Midbrain (tissue), 1 donor: ENCODE measurements around the gene FSTL5.
"Not testable (repeated sequence)": the region's sequence is repeated elsewhere in the genome, so short reads cannot be mapped to it uniquely, and the experiment has no call there.

Experiments used
- DNase-seq: peaks from one replicate; lab custom pipeline; 2025; lab: John Stamatoyannopoulos, UW

FSTL5 gene

DNA sequence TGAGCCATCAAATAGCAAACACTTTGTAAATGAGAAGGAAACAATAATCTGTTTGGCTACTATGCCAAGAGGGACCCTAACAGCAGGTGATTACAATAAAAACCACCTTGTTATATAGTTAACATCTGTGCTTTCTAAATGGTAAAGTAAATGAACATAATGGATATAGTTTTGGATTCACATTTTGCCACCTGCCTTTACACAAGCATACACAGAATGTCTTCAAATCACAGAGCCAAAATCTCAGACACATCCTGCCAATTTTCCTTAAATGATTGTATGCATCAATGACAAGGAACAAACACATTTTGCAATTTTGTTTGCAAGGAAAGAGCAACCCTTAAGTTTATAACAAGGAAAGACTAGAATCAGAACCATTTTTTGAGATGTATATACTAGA is 334.2 kb downstream of the FSTL5 start:
- no peak for DNase-seq

GRCh38 chr4:161828061-161828460 is 335.7 kb downstream of the FSTL5 start:
- DNase-seq = no peak

DNA sequence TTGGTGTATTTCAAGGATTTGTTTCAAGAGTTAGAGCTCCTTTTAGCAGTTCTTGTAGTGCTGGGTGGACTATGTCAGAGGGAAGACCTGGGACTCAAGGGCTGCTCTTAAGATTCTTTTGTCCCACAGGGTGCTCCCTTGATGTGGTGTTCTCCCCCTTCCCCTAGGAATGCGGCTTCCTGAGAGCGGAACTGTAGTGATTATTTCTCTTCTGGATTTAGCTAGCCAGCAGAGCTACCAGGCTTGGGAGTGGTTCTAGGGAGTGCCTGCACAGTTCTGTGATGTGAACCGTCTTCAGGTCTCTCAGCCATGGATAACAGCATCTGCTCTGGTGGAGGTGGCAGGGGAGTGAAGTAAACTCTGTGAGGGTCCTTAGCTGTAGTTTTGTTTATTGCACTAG is 336.8 kb downstream of the FSTL5 start:
- no peak for DNase-seq

DNA sequence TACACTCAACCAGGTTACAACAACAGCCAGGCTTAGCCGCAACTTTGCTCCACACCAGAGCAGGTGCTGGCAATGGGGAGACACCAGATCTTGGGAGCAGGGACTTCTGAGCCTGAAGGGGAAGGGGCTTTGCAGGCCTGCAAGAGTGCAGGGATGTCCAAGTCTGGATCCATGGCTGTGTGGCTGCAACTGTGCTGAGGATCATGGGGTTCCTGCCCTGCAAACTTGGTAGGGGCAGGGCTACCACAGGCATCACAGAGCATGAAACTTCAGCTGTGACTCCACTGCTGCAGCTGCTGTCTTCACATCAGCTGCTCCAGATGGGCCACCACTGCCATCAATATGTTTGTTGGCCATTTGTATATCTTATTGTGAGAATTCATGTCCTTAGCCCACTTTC is 340.4 kb downstream of the FSTL5 start:
- no peak for DNase-seq

DNA sequence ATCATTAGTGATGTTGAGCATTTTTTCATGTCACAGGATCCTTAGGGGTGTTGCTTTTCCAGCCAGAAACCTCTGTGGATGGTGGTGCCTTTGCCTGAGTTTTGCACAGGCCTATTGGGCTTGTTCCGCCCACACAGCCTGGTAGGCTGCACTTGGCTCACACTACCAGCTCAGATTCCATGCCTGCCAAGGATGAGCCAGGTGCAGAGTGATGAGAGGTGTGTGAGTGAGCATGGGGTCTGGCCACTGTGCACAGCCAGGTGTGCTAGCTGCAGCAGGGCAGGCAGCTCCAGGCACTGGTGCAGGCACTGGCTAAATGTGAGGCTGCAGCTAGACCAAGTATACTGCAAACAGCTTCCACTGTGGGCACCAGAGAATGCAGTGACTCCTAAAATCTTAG is 341.6 kb downstream of the FSTL5 start:
- DNase-seq = no peak

DNA sequence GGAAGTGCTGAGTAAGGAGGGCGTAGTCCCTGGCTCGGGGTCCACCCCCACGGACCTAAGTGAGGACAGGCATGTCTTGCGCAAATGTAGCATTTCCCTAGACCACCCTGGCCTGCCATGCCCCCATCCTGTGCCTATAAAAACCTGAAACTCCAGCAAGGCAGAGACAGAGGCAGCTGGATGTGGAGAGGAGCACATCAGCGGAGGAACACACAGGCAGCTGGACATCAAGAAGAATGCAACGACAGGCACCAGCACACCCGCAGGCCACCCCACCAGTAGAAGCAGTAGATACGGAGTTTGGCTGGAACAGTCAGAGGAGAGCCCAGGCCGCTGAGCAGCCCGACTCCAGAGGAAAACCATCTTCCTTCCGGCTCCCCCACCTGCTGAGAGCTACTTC is 345.9 kb downstream of the FSTL5 start:
- no peak for DNase-seq

DNA sequence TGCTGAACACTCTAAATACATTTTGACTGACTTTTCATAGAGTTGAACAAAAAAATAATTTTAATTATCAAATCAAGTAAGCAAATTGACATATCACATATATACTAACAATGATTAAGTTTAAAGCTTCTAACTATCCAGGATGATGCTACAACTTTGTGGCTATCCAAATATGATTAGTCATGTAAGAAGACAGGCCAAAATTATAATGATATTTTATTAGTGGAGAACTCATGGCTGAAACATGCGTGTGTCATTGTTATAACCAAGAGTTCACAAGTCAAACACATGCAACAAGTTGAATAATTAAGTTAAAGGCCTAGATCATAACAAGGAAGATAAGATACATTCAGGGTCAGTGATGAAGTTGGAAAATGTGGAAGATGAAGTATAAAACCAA is 346.8 kb downstream of the FSTL5 start:
- no peak for DNase-seq

DNA sequence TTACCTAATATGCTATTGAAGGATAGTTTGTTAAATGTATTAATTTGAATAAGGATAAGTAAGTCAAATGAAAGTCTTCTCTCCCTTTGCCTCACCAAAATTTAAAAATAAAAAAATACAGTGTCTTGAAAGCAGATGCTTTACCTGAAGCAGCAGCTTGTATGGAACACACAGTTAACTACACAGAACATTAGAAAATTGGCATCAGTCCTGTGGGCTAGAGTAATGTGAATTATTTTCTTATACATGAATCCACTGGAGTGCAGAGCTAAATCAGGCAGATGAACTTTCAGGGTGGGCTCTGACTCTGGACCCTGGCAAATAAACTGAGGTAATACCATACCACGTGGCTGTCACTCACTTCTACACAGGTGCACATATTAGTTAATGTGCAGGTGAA is 348.0 kb downstream of the FSTL5 start:
- no peak for DNase-seq

DNA sequence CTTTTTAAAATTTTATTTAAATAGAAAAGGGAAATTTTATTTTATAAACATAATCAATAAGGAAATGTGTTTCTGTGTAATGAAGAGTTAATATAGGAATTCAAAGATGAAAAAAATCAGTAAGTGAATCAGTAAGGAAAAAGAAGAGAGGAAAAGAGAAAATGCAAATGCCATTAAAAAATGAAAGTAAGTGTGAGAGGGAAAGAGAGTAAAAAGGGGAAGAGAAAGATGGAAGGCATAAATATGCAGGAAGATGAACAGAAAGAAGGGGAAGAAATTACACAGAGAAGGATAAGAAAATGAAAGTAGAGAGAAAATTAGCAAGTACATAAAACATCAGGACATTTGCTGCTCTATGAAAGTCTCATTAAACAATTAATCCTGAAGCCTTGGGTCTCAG is 349.9 kb downstream of the FSTL5 start:
- DNase-seq = no peak

- DNase-seq = no peak
Observed at GRCh38 chr4:161813389-161813788, 350.4 kb downstream of the FSTL5 start.

DNA sequence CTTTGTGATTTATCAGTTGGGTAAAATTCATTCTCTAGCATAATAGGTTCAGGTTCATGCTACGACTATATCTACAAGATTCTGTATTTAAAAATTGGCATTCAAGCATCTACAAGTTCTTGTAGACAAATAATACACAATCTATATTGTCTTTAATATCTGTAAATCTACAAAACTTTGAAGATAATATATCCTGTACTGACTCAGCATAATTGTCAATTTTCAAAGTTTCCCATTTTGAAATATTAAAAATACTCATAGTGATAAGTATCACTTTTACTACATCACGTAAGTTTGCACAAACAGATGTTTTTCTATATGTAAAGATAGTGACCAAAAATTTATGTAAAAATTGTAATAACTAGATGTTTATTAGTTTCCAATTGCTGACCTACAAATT is 360.6 kb downstream of the FSTL5 start:
- DNase-seq = no peak

DNA sequence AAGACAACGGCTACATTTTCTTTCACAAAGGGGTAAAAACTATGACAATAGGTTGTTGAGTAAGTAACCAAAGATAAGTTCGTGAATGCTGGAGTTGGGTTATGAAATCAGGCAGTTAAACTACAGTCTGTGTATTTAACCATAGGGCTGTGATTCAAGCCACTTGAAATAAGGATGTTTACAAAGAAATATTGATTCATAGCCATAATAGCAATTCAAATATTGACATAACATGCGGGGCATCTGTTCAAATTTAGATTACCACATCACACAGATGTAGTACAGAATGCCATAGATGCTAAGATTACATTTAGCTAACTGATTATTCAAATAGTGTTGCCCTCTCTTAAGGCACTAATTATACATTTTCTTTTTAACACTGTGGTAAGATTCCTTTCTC is 364.1 kb downstream of the FSTL5 start:
- DNase-seq = no peak

DNA sequence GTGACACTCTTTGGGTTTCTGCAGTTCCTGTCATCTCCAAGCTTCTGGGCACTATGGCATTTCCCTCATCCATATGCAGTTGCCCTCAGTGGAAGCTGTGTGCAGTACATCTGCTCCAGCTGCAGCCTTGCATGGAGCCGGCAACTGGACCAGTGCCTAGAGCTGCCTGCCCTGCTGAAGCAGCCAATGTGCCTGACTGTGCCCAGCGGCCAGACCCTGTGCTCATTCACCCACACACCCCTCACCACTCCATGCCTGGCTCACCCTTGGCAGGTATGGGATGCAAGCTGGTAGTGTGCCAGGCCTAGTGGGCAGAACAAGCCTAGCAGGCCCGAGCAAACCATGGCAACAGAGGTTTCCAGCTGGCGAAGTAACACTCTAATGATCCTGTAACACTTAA is 370.8 kb downstream of the FSTL5 start:
- DNase-seq = no peak

- no peak for DNase-seq
Observed at GRCh38 chr4:161791796-161792556, 371.8 kb downstream of the FSTL5 start.

GRCh38 chr4:161767116-161767515 is 396.7 kb downstream of the FSTL5 start:
- no peak for DNase-seq

GRCh38 chr4:161762796-161763195 is 401.0 kb downstream of the FSTL5 start:
- DNase-seq = no peak

DNA sequence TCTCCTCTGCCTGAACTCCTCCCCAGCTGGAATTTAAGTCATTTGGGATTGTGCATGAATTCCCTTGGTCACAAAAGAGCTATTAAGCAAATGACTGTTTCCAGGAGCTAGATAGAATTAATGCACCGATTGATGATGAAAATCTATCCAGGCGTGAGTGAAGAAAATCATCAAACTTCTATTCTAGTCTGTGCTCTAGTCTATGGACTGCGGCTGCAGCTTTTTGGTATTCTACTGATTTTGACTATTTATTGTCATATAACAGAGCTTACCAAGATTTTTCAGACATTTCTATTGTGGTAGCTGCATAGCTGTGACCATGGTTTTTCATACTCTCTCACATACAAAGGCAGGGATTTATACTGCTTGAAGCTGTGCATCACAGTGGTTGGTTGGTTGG is 403.8 kb downstream of the FSTL5 start:
- DNase-seq = no peak

DNA sequence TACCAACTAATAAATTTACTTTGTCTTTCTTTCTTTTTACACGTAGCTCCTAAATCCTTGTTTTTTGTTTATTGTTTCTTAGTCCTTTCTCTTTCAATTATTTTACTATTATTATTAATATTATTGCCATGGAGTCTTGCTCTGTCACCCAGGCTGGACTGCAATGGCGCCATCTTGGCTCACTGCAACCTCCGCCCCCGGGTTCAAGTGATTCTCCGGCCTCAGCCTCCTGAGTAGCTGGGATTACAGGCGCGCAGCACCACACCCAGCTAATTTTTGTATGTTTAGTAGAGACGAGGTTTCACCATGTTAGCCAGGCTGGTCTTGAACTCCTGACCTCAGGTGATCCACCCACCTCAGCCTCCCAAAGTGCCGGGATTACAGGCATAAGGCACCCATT is 405.4 kb downstream of the FSTL5 start:
- DNase-seq = not testable (repeated sequence)

GRCh38 chr4:161728929-161729328 is 434.9 kb downstream of the FSTL5 start:
- no peak for DNase-seq

DNA sequence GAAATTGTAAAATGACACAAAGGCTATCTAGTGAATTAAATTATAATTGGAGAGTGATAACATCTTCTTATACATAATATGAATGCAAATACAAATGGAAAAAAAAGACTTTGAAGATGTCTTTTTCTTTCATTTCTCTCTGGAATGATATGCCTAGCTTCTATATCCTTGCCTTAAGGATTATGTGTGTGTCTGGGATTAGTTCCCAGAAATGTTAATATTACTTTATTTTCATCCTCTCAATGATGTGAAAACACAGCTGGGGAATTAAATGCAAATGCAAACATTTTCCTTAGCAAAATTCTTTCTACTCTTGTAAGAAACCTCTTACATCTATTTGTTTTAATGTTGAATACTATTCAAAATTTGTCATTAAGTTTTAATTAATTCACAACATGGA is 441.9 kb downstream of the FSTL5 start:
- DNase-seq = peak; percentile 6

DNA sequence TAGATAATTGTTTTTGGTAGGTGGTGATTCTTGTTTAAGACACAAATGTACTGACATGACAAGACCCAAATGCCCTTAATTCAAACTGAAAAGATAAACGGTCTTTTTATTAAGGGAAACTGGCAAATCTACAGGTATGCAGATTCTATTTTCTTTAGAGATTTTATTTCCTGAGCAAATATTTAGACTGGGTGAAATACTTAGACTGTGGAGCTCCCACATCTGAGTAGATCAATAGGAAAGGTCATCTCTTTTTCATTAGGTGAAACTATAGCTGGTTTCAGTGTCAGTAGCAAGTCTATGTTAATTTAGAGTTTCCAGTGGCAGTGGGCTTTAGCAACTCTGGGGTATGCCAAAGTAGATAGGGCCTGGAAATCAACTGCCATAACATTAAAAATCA is 446.7 kb downstream of the FSTL5 start:
- no peak for DNase-seq

GRCh38 chr4:161714931-161715330 is 448.9 kb downstream of the FSTL5 start:
- no peak for DNase-seq

- DNase-seq = no peak
Observed at GRCh38 chr4:161714022-161714751, 449.6 kb downstream of the FSTL5 start.

- DNase-seq = no peak
Observed at GRCh38 chr4:161704653-161705052, 459.1 kb downstream of the FSTL5 start.
